GM19467 (cell line): ENCODE data around the gene OPRD1.
"Not testable (repeated sequence)": the region's sequence is repeated elsewhere in the genome, so short reads cannot be mapped to it uniquely, and the experiment has no call there.

Source experiments
- ATAC-seq: cut with Tn5 transposase; IDR thresholded peaks from one replicate; pipeline ENCODE4 v1.9.1; 2021; ENCODE audit warnings: mild to moderate bottlenecking, moderate library complexity; ENCODE audit not compliant: unreplicated experiment

OPRD1 gene

GRCh38 chr1:28800324-28800723, 11.6 kb upstream of the OPRD1 start:
- no peak for ATAC-seq

GRCh38 chr1:28801461-28801860, 10.5 kb upstream of the OPRD1 start:
- ATAC-seq = no peak

- no peak for ATAC-seq
Observed at GRCh38 chr1:28803051-28803450, 8.9 kb upstream of the OPRD1 start.

- no peak for ATAC-seq
Observed at GRCh38 chr1:28803662-28804061, 8.3 kb upstream of the OPRD1 start.

GRCh38 chr1:28804071-28804470, 7.9 kb upstream of the OPRD1 start:
- ATAC-seq = no peak

GRCh38 chr1:28807046-28807445, 4.9 kb upstream of the OPRD1 start:
- no peak for ATAC-seq

GRCh38 chr1:28807986-28808385, 4.0 kb upstream of the OPRD1 start:
- no peak for ATAC-seq

GRCh38 chr1:28811369-28811765, 603 bp upstream of the OPRD1 start:
- no peak for ATAC-seq

- no peak for ATAC-seq
Observed at GRCh38 chr1:28812669-28813468, 899 bp downstream of the OPRD1 start.

GRCh38 chr1:28813931-28814465, 2.0 kb downstream of the OPRD1 start:
- ATAC-seq = no peak

- ATAC-seq = no peak
Observed at GRCh38 chr1:28815533-28816185, 3.7 kb downstream of the OPRD1 start.

GRCh38 chr1:28817133-28817532, 5.2 kb downstream of the OPRD1 start:
- no peak for ATAC-seq

GRCh38 chr1:28819020-28819419, 7.0 kb downstream of the OPRD1 start:
- no peak for ATAC-seq

GRCh38 chr1:28822799-28823198, 10.8 kb downstream of the OPRD1 start:
- no peak for ATAC-seq

- not testable (repeated sequence) for ATAC-seq
Observed at GRCh38 chr1:28824061-28824460, 12.1 kb downstream of the OPRD1 start.

- ATAC-seq = not testable (repeated sequence)
Observed at GRCh38 chr1:28828227-28828858, 16.4 kb downstream of the OPRD1 start.

- no peak for ATAC-seq
Observed at GRCh38 chr1:28830814-28831213, 18.8 kb downstream of the OPRD1 start.

GRCh38 chr1:28832966-28833365, 21.0 kb downstream of the OPRD1 start:
- ATAC-seq = no peak

- ATAC-seq = no peak
Observed at GRCh38 chr1:28833381-28833780, 21.4 kb downstream of the OPRD1 start.

GRCh38 chr1:28835237-28835650, 23.3 kb downstream of the OPRD1 start:
- no peak for ATAC-seq

- ATAC-seq = no peak
Observed at GRCh38 chr1:28836421-28836956, 24.5 kb downstream of the OPRD1 start.
